OCI-LY7 (cell line): Measurements from ENCODE around the gene CREB5.

Source experiments
- CTCF ChIP-seq: fragments of 200-600 bp; sonication (generic); conservative IDR thresholded peaks from 2 replicates; pipeline ENCODE4 v1.5.1; 2014; ENCODE audit warnings: mild to moderate bottlenecking, antibody characterized with exemption, low read length, moderate library complexity, mixed read lengths
- EZH2phosphoT487 ChIP-seq: fragments of 200-600 bp; sonication (generic); IDR thresholded peaks from 2 replicates; pipeline ENCODE4 v1.6.1; 2018; ENCODE audit warnings: low read depth, borderline replicate concordance, mild to moderate bottlenecking, mixed run types, antibody characterized with exemption, low read length, moderate library complexity, mixed read lengths

GRCh38 chr7:28753613-28754012 is 341.3 kb downstream of the CREB5 start:
- TF ChIP-seq CTCF (no peak), EZH2phosphoT487 (no peak)
